Activated naive CD4-positive, alpha-beta T cell treated with anti-CD3 and anti-CD28 coated beads, Interleukin-2, amount 50 U/mL, for 24 hours (primary cell): Measurements from ENCODE around the gene IL20RA.

Experiments
- H3K27ac Mint-ChIP-seq: one replicate; pipeline ENCODE4 v1.8.0; 2021; ENCODE audit warnings: mild to moderate bottlenecking, mixed read lengths
- H3K27me3 Mint-ChIP-seq: one replicate; pipeline ENCODE4 v1.8.0; 2021; ENCODE audit warnings: mixed read lengths
- H3K36me3 Mint-ChIP-seq: one replicate; pipeline ENCODE4 v1.8.0; 2021; ENCODE audit warnings: mixed read lengths
- H3K4me1 Mint-ChIP-seq: one replicate; pipeline ENCODE4 v1.8.0; 2021; ENCODE audit warnings: mixed read lengths
- H3K4me3 Mint-ChIP-seq: one replicate; pipeline ENCODE4 v1.8.0; 2021; ENCODE audit warnings: mild to moderate bottlenecking, mixed read lengths
- H3K9me3 Mint-ChIP-seq: one replicate; pipeline ENCODE4 v1.8.0; 2021; ENCODE audit warnings: mixed read lengths

IL20RA gene

DNA sequence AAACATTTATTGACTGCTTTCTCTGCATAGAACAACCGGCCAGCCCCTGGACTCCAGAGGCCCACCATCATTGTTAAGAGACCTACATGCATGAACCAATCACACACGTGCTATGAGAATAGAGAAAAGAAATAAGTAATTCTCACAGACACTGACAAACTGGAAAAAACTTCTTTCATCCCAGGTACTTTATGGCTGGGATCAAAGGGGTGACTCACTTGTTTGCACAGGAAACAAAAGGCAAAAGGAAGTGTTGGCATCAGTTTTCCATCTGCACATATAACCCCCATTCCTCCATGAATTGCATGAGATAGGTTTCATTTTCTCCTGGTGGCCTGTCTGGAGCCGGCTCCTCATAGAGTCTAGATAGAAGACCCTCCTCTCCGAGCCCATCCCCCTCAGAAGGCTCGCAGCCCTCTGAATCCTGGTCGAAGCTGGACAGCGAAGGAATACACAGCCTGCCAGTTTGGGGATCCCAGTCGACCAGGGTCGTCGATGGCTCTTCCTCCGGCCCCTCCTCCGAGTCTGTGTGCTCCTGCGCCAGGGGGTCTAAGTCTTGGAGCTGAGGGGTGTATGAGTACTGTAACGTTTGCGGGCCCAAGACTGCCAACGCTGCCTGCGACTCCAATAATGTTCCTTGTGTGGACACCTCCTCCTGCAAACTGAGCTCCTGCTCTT is 43.3 kb downstream of the IL20RA start:
- Mint-ChIP-seq H3K27me3 (peaks cover 14% of the 10 kb centered on the region), H3K4me3 (no peak overlapping the region), H3K27ac (no peak overlapping the region), H3K9me3 (no peaks in the 10 kb centered on the region), H3K36me3 (no peaks in the 10 kb centered on the region), H3K4me1 (no peaks in the 10 kb centered on the region)

DNA sequence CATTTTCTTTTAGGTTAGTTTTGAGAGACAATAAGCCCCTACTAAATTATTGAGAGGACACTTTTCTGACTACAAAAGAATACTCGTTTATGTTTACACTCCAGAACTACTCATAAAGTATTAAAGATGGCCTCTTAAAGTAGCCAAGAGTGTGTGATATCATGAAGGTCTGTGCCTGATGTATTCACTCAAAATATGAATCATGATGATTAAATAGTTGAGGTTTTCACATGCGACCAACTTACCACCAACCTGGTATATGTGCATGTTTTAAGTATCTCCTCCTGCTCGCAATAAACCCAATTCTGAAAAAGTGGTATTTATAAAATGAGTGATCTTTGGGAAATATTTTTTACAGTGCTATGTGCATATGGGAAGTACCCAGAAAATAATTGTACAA is 43.9 kb downstream of the IL20RA start:
- H3K27me3 Mint-ChIP-seq = peaks cover 17% of the 10 kb centered on the region
- no peaks in the 10 kb centered on the region for H3K36me3 Mint-ChIP-seq
- H3K27ac Mint-ChIP-seq = no peak overlapping the region
- no peak overlapping the region for H3K4me3 Mint-ChIP-seq
- no peaks in the 10 kb centered on the region for H3K4me1 Mint-ChIP-seq
- no peaks in the 10 kb centered on the region for H3K9me3 Mint-ChIP-seq

DNA sequence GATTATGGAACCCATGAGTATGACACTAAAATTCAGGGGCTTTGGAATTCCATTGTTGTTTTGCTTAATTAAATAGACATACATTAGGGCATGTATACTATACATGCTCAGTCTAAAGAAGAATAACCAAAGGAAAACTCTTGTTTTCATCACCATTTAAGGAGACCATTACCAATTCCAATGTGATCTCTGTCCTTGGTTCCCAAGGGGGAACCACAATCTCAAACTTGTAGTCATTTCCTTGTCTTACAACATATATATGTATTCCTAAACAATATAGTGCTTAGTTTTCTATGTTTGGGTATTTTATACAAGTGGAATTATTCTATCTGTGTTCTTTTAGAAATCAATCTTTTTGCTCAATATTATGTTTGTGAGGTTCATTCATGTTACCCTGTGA is 49.2 kb downstream of the IL20RA start:
- Mint-ChIP-seq H3K27me3 (peaks cover 32% of the 10 kb centered on the region), H3K9me3 (no peaks in the 10 kb centered on the region), H3K4me1 (no peaks in the 10 kb centered on the region), H3K4me3 (no peak overlapping the region), H3K27ac (no peak overlapping the region), H3K36me3 (no peaks in the 10 kb centered on the region)

DNA sequence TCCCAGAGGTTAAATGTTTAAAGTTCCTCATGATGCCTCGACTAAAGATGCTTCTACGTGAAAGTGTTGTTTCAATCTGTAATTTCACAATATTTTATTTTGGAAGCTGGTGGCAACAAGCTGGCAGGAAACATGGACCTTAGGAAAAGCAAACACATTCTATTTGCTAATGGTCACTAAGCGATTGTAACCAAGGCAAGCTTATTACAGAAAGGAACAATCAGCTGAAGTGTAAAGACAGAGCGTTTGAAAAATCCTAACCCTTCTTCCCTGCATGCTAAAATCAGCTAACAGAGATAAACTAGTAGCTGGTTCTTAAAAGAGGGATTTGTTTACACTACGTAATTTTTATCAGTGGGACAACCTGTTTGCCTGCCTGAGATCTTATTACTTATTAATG is 50.0 kb downstream of the IL20RA start:
- H3K27me3 Mint-ChIP-seq = peaks cover 29% of the 10 kb centered on the region
- no peak overlapping the region for H3K27ac Mint-ChIP-seq
- no peaks in the 10 kb centered on the region for H3K4me1 Mint-ChIP-seq

DNA sequence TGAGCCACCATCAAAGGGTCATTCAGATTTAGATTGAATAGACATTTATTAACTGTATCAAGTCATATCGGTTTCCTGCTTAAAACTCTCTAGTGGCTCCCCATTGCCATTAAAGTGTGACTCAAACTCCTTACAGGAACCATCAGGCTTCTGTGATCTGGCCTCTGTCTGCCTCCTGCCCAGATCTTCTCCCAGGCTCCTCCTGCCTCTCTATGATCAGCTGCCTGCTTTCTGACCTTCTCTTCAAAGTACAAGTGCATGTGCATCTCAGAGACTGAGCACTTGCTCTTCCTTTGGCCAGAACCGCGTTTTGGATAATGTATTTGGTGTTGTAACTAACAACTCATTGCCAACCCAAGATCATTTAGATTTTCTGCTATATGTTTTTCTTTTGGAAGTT is 52.7 kb downstream of the IL20RA start:
- no peak overlapping the region for H3K4me3 Mint-ChIP-seq
- H3K27ac Mint-ChIP-seq = no peak overlapping the region
- H3K4me1 Mint-ChIP-seq = peaks cover 3% of the 10 kb centered on the region
- H3K27me3 Mint-ChIP-seq = peaks cover 43% of the 10 kb centered on the region
- no peaks in the 10 kb centered on the region for H3K36me3 Mint-ChIP-seq
- H3K9me3 Mint-ChIP-seq = no peaks in the 10 kb centered on the region

More for the DNA sequence above, 50.0 kb downstream of the IL20RA start:
- Mint-ChIP-seq H3K36me3 (no peaks in the 10 kb centered on the region), H3K4me3 (no peak overlapping the region), H3K9me3 (no peaks in the 10 kb centered on the region)

DNA sequence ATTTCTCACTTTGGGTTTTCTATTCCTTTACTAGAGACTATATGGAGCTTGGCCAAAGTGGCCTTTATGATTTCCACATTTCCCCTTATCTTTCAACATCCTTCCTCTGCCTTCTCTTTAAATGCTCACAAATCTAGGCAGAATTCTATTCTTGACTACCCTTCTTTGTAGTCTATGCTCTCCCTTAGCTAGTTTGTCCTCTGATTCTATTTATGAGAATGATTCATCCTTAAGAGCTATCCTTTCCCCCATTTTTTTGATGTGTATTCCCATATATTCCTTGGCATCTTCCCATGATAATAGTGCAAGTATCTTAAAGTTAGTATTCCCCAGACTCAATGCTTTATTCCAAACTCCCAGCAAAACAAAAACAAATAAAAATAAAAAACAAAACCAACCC is 53.1 kb downstream of the IL20RA start:
- peaks cover 3% of the 10 kb centered on the region for H3K4me1 Mint-ChIP-seq
- H3K36me3 Mint-ChIP-seq = no peaks in the 10 kb centered on the region
- no peaks in the 10 kb centered on the region for H3K9me3 Mint-ChIP-seq
- no peak overlapping the region for H3K27ac Mint-ChIP-seq
- peaks cover 41% of the 10 kb centered on the region for H3K27me3 Mint-ChIP-seq
- no peak overlapping the region for H3K4me3 Mint-ChIP-seq

DNA sequence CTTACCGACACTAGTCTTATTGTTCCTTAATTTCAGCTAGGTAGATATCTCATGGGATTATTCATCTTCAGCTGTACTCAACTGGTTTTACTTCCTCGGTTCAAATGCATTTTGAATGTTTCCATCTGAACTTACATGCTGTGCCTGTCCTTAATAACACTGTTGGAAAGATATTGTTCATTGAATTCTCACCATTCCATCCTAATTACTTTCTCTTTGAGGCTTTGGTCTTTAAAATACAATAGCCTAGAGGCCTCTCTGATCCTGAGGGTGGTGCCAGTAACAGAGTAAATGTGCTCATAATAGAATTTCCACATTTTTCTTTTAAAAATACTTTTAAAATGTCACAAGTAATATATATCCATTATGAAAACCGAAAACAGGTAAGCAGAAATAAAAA is 54.0 kb downstream of the IL20RA start:
- H3K4me1 Mint-ChIP-seq = peaks cover 3% of the 10 kb centered on the region
- no peak overlapping the region for H3K27ac Mint-ChIP-seq
- no peaks in the 10 kb centered on the region for H3K36me3 Mint-ChIP-seq
- H3K27me3 Mint-ChIP-seq = peaks cover 37% of the 10 kb centered on the region
- no peaks in the 10 kb centered on the region for H3K9me3 Mint-ChIP-seq
- no peak overlapping the region for H3K4me3 Mint-ChIP-seq

DNA sequence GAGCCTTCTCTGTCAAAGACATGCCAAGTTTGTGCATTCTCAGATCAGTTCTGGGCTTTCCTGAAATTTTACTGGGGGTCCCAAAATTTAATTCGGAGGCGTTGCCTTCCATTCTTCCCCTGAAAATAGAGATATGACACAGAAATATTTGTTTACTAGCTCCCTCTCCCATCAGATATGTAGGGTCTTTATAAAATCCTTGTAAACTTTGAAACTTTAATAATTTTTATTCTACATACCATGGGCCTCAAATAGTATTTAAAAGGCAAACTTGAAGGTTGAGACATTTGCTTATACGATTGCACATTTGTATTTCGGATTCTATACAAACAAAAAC is 54.6 kb downstream of the IL20RA start:
- Mint-ChIP-seq H3K9me3 (no peaks in the 10 kb centered on the region), H3K36me3 (no peaks in the 10 kb centered on the region), H3K4me1 (peaks cover 3% of the 10 kb centered on the region), H3K27me3 (peaks cover 36% of the 10 kb centered on the region), H3K4me3 (no peak overlapping the region), H3K27ac (no peak overlapping the region)

DNA sequence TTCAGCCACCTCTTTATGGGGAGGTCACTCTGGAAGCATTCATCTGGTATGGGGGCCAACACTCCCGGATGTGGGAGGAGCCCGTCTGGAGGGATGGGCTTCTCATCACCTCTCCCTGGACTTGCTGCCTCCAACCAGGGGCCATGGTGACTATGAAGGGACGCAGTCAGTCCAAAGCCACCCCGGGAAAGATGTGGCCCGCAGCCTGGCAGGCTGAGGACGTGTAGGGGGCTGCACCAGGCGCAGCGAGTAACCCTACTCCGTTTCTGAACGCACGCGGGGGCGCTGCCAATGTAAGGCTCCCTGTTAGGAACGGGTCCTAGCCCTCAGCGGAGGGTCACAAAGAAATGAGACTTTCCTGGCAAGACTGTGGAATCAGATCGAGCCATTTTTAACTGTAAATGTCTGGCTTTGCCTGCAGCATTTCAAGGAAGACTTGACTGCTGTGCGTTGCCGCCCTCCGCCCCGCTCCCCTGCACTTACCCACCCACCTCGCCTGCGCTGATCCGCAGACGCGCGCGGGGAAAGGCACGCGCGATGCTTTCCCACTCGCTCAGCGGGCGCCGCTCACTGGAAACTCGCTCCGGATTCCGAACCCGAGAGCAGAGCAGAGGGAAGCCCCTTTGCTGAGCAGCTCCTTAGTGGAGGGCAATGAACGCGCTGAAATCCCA is 55.1 kb downstream of the IL20RA start:
- peaks cover 36% of the 10 kb centered on the region for H3K27me3 Mint-ChIP-seq
- no peak overlapping the region for H3K27ac Mint-ChIP-seq
- H3K9me3 Mint-ChIP-seq = no peaks in the 10 kb centered on the region
- H3K36me3 Mint-ChIP-seq = no peaks in the 10 kb centered on the region
- peaks cover 3% of the 10 kb centered on the region for H3K4me1 Mint-ChIP-seq
- H3K4me3 Mint-ChIP-seq = no peak overlapping the region

DNA sequence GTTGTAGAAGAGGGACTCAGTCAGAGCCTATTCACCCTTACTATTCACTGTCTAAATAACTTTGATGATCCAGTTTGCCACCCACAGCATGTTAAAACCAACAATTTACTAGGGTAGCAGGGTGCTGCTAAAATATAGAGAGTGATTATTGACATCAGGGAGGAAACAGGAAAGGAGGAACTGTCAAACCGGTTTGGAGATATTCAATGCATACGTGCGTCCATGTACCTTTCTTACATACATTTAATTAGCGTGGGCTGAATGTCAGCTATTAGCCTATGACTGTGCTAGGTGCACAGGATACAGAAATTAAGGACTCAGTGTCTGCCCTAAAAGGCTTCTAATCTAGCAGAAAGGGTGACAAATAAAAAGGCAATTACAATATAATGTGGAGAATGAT is 57.2 kb downstream of the IL20RA start:
- Mint-ChIP-seq H3K27me3 (peaks cover 31% of the 10 kb centered on the region), H3K4me3 (no peak overlapping the region), H3K27ac (no peak overlapping the region), H3K9me3 (no peaks in the 10 kb centered on the region), H3K36me3 (no peaks in the 10 kb centered on the region), H3K4me1 (peaks cover 3% of the 10 kb centered on the region)

DNA sequence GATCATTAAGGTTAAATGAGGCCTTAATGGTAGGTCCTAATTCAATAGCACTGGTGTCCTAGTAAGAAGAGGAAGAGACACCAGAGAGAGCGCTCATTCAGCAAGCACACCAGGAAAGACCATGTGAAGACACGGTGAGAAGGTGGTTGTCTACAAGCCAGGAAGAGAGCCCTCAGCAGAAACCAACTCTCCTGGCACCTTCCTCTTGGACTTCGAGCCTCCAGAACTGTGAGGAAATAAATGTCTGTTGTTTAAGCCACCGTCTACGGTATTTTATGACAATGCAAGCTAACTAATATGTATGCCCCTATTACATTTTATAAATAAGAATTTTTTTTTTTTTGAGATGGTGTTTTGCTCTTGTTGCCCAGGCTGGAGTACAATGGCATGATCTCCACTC is 59.3 kb downstream of the IL20RA start:
- Mint-ChIP-seq H3K4me1 (peaks cover 3% of the 10 kb centered on the region), H3K4me3 (no peak overlapping the region), H3K27me3 (peaks cover 18% of the 10 kb centered on the region), H3K36me3 (no peaks in the 10 kb centered on the region), H3K9me3 (no peaks in the 10 kb centered on the region), H3K27ac (no peak overlapping the region)

DNA sequence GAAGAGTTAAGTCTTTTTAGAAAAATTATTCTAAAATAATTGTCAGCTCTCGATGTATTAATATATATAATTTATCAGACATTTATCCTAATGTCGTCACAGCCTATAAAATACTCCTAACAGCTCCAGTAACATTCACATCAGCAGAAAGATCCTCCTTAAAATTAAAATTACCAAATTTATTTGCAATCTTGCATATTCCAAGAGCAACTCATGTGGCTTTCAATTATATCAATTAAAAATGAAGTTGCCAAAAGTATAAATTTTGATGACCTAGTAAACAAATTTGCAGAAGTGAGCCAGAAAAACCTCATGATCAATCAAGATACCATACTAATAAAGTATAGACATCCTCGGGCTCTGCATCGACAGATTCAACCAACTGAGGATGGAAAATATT is 60.2 kb downstream of the IL20RA start:
- no peak overlapping the region for H3K27ac Mint-ChIP-seq
- peaks cover 21% of the 10 kb centered on the region for H3K27me3 Mint-ChIP-seq
- H3K4me1 Mint-ChIP-seq = peaks cover 3% of the 10 kb centered on the region
- H3K36me3 Mint-ChIP-seq = no peaks in the 10 kb centered on the region
- no peak overlapping the region for H3K4me3 Mint-ChIP-seq
- H3K9me3 Mint-ChIP-seq = no peaks in the 10 kb centered on the region

DNA sequence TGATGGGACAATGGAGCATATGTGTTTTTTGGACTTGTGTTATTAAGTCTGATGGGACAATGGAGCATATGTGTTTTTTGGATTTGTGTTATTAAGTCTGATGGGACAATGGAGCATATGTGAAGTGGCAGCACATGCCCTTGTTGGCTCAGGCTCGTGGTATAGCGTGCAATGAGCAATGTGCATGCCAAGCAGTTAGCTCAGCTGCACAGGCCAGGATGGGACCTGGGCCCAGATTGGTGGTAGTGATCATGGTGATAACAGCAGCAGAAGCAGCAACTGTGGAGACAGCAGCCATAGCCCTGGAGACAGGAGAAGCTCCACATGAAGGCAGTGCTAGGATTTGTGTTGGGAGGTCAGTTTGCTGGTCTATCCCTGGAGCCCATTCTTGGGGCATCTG is 61.1 kb downstream of the IL20RA start:
- Mint-ChIP-seq H3K4me1 (no peaks in the 10 kb centered on the region), H3K27ac (no peak overlapping the region)

DNA sequence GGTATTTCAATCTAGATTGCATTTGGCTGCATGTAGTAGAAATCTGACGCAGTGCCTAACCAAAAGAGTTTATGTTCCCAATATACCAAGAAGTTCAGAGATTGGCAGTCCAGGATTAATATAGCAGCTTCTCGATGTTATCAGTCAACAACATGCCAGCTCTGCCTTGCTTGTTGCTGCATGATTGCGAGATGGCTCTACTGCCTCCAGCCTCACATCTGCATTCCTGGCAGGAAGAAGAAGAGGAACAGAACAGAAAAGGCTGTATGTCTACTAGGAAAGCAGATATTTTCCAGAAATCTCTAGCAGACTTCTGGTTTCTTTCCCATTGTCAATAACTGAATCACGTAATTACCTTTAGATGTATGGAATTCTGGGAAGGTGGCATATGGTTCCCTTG is 61.8 kb downstream of the IL20RA start:
- no peak overlapping the region for H3K4me3 Mint-ChIP-seq
- no peaks in the 10 kb centered on the region for H3K9me3 Mint-ChIP-seq
- no peaks in the 10 kb centered on the region for H3K4me1 Mint-ChIP-seq
- no peak overlapping the region for H3K27ac Mint-ChIP-seq
- peaks cover 12% of the 10 kb centered on the region for H3K27me3 Mint-ChIP-seq
- H3K36me3 Mint-ChIP-seq = no peaks in the 10 kb centered on the region

More for the DNA sequence above, 61.1 kb downstream of the IL20RA start:
- Mint-ChIP-seq H3K4me3 (no peak overlapping the region), H3K27me3 (peaks cover 18% of the 10 kb centered on the region), H3K9me3 (no peaks in the 10 kb centered on the region), H3K36me3 (no peaks in the 10 kb centered on the region)

DNA sequence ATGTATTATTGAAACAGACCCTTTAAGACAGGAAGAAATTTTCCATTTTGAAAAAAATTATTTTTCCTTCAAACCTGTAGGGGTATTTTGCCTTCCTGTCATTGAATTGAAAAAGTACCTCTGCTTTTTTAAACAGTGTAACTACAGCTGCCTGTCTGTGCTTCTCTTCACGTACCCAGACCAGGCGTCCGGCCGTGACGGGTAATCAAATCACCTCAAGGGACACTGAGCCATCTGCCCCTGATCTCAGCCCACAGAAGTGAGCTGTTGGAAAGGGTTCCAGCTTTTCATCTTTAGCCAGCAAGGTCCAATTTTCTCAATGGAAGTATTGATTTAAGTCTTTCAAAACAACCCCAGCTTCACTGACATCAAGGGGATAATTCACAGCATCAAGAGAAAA is 64.7 kb downstream of the IL20RA start:
- no peaks in the 10 kb centered on the region for H3K4me1 Mint-ChIP-seq
- no peaks in the 10 kb centered on the region for H3K36me3 Mint-ChIP-seq
- H3K27me3 Mint-ChIP-seq = peaks cover 8% of the 10 kb centered on the region
- H3K27ac Mint-ChIP-seq = no peak overlapping the region
- H3K9me3 Mint-ChIP-seq = no peaks in the 10 kb centered on the region
- no peak overlapping the region for H3K4me3 Mint-ChIP-seq

DNA sequence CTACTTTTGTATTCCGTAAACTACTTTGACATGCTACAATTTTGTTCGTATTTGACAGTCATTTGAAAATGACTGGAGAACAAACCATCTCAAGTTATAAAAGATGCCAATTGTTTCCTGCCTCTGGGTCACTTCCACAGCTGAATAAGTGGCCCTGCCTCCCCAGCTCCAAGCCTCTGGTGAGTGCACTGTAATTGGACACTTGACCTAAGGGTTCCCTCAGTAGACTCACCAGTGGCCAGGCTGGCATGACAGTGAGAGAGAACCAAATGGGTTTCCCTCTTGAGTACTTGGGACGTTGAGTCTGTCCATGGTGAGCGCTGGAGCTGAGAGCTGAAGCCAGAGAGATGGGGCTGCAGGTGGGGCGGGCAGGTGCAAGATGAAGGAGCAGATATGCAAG is 65.6 kb downstream of the IL20RA start:
- no peak overlapping the region for H3K4me3 Mint-ChIP-seq
- peaks cover 8% of the 10 kb centered on the region for H3K27me3 Mint-ChIP-seq
- H3K27ac Mint-ChIP-seq = no peak overlapping the region

DNA sequence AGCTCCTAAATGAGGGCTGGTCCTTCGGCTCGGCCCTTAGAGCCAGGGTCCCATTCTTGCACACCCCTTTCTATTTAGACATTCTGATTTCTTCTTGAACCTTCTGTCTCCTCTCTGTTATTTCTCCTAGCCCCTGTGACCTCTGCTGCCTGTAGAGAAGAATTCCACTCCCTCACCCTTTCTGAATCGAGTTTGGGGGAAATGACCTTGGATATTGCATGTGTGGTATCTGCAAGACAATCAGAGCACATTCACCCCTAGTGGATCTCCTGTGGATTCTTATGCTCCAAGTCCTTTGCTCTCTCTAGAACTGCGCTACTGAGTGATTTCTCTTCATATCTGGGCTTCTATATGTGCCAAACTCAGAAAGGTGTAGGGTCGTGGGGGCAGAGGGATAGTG is 67.7 kb downstream of the IL20RA start:
- Mint-ChIP-seq H3K27me3 (peaks cover 8% of the 10 kb centered on the region), H3K4me1 (no peaks in the 10 kb centered on the region), H3K4me3 (no peak overlapping the region), H3K36me3 (no peaks in the 10 kb centered on the region), H3K9me3 (no peaks in the 10 kb centered on the region), H3K27ac (no peak overlapping the region)

More for the DNA sequence above, 65.6 kb downstream of the IL20RA start:
- Mint-ChIP-seq H3K36me3 (no peaks in the 10 kb centered on the region), H3K4me1 (no peaks in the 10 kb centered on the region), H3K9me3 (no peaks in the 10 kb centered on the region)
